A549 (cell line): ENCODE results near the gene KCNQ5. TPM values are rescaled to one million over a fixed set of nuclear protein-coding genes. Genes with fewer than 3 reads are reported as not detected.

Source experiments
- ATAC-seq, 2 experiments: fragments of 200-7000 bp in 1 of 2; fragments of >200 bp in 1 of 2; cut with Nextera tagmentation in 1 of 2; cut with Tn5 transposase in 1 of 2; 3 replicates each; pipeline versions ENCODE4 v1.8.0 to v1.9.1; 2018 to 2020; ENCODE audit warnings: mild to moderate bottlenecking in 1 of 2, moderate library complexity in 1 of 2
- CTCF ChIA-PET: fragments of 300-600 bp; sonication (Branson Sonifier 250); formaldehyde crosslinking; extraction: SDS; loops from one replicate; lab custom pipeline; 2021; ENCODE audit warnings: antibody characterized with exemption, inconsistent platforms; lab: Yijun Ruan, JAX
- POLR2A ChIA-PET: fragments of 350-600 bp; formaldehyde crosslinking; extraction: SDS; loops from one replicate; lab custom pipeline; 2021; ENCODE audit warnings: antibody characterized with exemption, inconsistent platforms; lab: Yijun Ruan, JAX
- DNase-seq, 2 experiments: peaks; one replicate each; pipeline versions ENCODE4 v3.0.0 to v3.0.0-alpha.2; 2011 to 2016; ENCODE audit warnings: low read depth in 1 of 2, low spot score in 1 of 2
- FAIRE-seq: peaks from 2 replicates; lab custom pipeline; 2011; peaks lifted over from hg19 to GRCh38; lab: Jason Lieb, UNC
- H3K27ac ChIP-seq, 2 experiments: fragments of >200 bp; sonication (Bioruptor Twin); formaldehyde crosslinking; 3 replicates each; pipeline ENCODE4 v1.5.1; 2016 to 2017
- H3K4me1 ChIP-seq: fragments of >200 bp; sonication (Bioruptor Twin); formaldehyde crosslinking; 3 replicates; pipeline ENCODE4 v1.6.1; 2016
- H3K4me2 ChIP-seq: fragments of >200 bp; sonication (Bioruptor Twin); formaldehyde crosslinking; 3 replicates; pipeline ENCODE4 v1.6.1; 2016
- H3K4me3 ChIP-seq: fragments of >200 bp; sonication (Bioruptor Twin); formaldehyde crosslinking; 3 replicates; pipeline ENCODE4 v1.5.1; 2016
- H3K9me3 ChIP-seq: fragments of >200 bp; sonication (Bioruptor Twin); formaldehyde crosslinking; 3 replicates; pipeline ENCODE4 v1.6.1; 2016
- BHLHE40 ChIP-seq: IDR thresholded peaks from 2 replicates; pipeline ENCODE4 v1.6.1; 2012; ENCODE audit warnings: low read depth, low read length, inconsistent platforms
- CBX2 ChIP-seq: fragments of 200-600 bp; sonication (generic); IDR thresholded peaks from 2 replicates; pipeline ENCODE4 v1.6.1; 2016; ENCODE audit warnings: low read depth, mild to moderate bottlenecking, borderline replicate concordance
- CBX8 ChIP-seq: fragments of 200-600 bp; sonication (generic); IDR thresholded peaks from 2 replicates; pipeline ENCODE4 v1.6.1; 2016
- CEBPB ChIP-seq, 2 experiments: fragments of >200 bp in 1 of 2; sonication (Bioruptor Twin) in 1 of 2; formaldehyde crosslinking in 1 of 2; IDR thresholded peaks; 2 replicates each; pipeline ENCODE4 v1.6.1; 2012 to 2016
- CHD2 ChIP-seq: fragments of 150-350 bp; IDR thresholded peaks from 2 replicates; pipeline ENCODE4 v1.6.1; 2014; ENCODE audit warnings: low read length; ENCODE audit not compliant: partially characterized antibody
- ESRRA ChIP-seq: fragments of 150-350 bp; IDR thresholded peaks from 2 replicates; pipeline ENCODE4 v1.6.1; 2014; ENCODE audit warnings: mild to moderate bottlenecking, low read length, borderline replicate concordance
- FOSL2 ChIP-seq, 2 experiments: fragments of 450-650 bp in 1 of 2; fragments of >200 bp in 1 of 2; sonication (Bioruptor Twin) in 1 of 2; formaldehyde crosslinking; IDR thresholded peaks; 2 replicates each; pipeline versions ENCODE4 v1.5.0 to v1.6.1; 2016 to 2020; ENCODE audit warnings: mild to moderate bottlenecking in 1 of 2, moderate library complexity in 1 of 2
- FOXS1 ChIP-seq: fragments of 250-450 bp; sonication (Bioruptor Pico); IDR thresholded peaks from 2 replicates; pipeline ENCODE4 v1.5.0; 2020; ENCODE audit warnings: mild to moderate bottlenecking, moderate library complexity
- HOXA7 ChIP-seq: fragments of 250-450 bp; sonication (Bioruptor Pico); IDR thresholded peaks from 2 replicates; pipeline ENCODE4 v1.5.0; 2020; ENCODE audit warnings: mild to moderate bottlenecking, moderate library complexity
- HOXB13 ChIP-seq: fragments of 250-450 bp; sonication (Bioruptor Pico); IDR thresholded peaks from 2 replicates; pipeline ENCODE4 v1.5.0; 2020; ENCODE audit warnings: low read depth, mild to moderate bottlenecking, moderate library complexity
- JUNB ChIP-seq: fragments of >200 bp; sonication (Bioruptor Twin); formaldehyde crosslinking; IDR thresholded peaks from 2 replicates; pipeline ENCODE4 v1.6.1; 2016
- KDM1A ChIP-seq: fragments of 200-600 bp; sonication (generic); IDR thresholded peaks from 2 replicates; pipeline ENCODE4 v1.6.1; 2016; ENCODE audit warnings: low read depth, mild to moderate bottlenecking
- MYC ChIP-seq: IDR thresholded peaks from 2 replicates; pipeline ENCODE4 v1.6.1; 2012; ENCODE audit warnings: mild to moderate bottlenecking, inconsistent platforms, low read length, improper control_type of control experiment, borderline replicate concordance
- NPAS2 ChIP-seq: fragments of 250-450 bp; sonication (Bioruptor Pico); IDR thresholded peaks from 2 replicates; pipeline ENCODE4 v1.8.0; 2022; ENCODE audit warnings: mild to moderate bottlenecking, moderate library complexity, borderline replicate concordance
- RAD21 ChIP-seq, 2 experiments: fragments of >200 bp in 1 of 2; sonication (Bioruptor Twin) in 1 of 2; formaldehyde crosslinking in 1 of 2; IDR thresholded peaks in 1 of 2; conservative IDR thresholded peaks in 1 of 2; 2 replicates in 1 of 2; 3 replicates in 1 of 2; pipeline ENCODE4 v1.6.1; 2012 to 2018; ENCODE audit warnings: inconsistent platforms in 1 of 2
- RARB ChIP-seq: fragments of 250-450 bp; sonication (Bioruptor Pico); IDR thresholded peaks from 2 replicates; pipeline ENCODE4 v1.8.0; 2021; ENCODE audit warnings: mild to moderate bottlenecking, moderate library complexity
- RFX5 ChIP-seq: fragments of 450-650 bp; IDR thresholded peaks from 2 replicates; pipeline ENCODE4 v1.7.1; 2014; ENCODE audit warnings: antibody characterized with exemption, mild to moderate bottlenecking, moderate library complexity
- SREBF2 ChIP-seq: fragments of 450-650 bp; IDR thresholded peaks from 2 replicates; pipeline ENCODE4 v1.6.1; 2014; ENCODE audit warnings: mild to moderate bottlenecking, moderate library complexity
- TFCP2L1 ChIP-seq: fragments of 250-450 bp; sonication (Bioruptor Pico); IDR thresholded peaks from 2 replicates; pipeline ENCODE4 v1.5.0; 2021; ENCODE audit warnings: mild to moderate bottlenecking
- TP53 ChIP-seq: fragments of 250-450 bp; sonication (Bioruptor Pico); IDR thresholded peaks from 2 replicates; pipeline ENCODE4 v1.5.0; 2021; ENCODE audit warnings: mild to moderate bottlenecking, moderate library complexity
- ZNF302 ChIP-seq: fragments of 250-450 bp; sonication (Bioruptor Pico); IDR thresholded peaks from 2 replicates; pipeline ENCODE4 v1.9.0; 2021; ENCODE audit warnings: inconsistent platforms, mild to moderate bottlenecking, moderate library complexity
- WGBS: methylation state at CpG from one replicate; pipeline ENCODE4 v1.1.6; 2017; ENCODE audit errors: missing lambda C conversion rate; 5-methylcytosine and 5-hydroxymethylcytosine counted together
- polyA plus RNA-seq, 4 experiments: library from polyadenylated mRNA; depleted of rRNA in 3 of 4; stranded (reverse); fragments of >200 nt; fragmentation: RNase III in 1 of 4; extraction: RNeasy Plus Mini Kit Qiagen cat#74134 plus additional on column Dnase treatment in 1 of 4; gene quantifications; 2 replicates in 3 of 4; 3 replicates in 1 of 4; pipeline ENCODE4 v1.2.3, GENCODE V29; 2011 to 2017
- TF ChIP-seq, protein P1 (sequence below): fragments of >200 bp; sonication (Bioruptor Twin); formaldehyde crosslinking; IDR thresholded peaks from 3 replicates; pipeline ENCODE4 v1.6.1; 2016
- TF ChIP-seq, protein P2 (sequence below): fragments of 200-600 bp; sonication (generic); IDR thresholded peaks from 2 replicates; pipeline ENCODE4 v1.6.1; 2016; ENCODE audit warnings: antibody characterized with exemption, mild to moderate bottlenecking, moderate library complexity
- TF ChIP-seq, protein P3 (sequence below): fragments of 450-650 bp; IDR thresholded peaks from 2 replicates; pipeline ENCODE4 v1.6.1; 2014; ENCODE audit warnings: antibody characterized with exemption

Gene KCNQ5
- polyA plus RNA-seq, 2 of the 4 experiments (the other 2 are of a cell fraction), result 1.2 to 1.3 TPM

DNA sequence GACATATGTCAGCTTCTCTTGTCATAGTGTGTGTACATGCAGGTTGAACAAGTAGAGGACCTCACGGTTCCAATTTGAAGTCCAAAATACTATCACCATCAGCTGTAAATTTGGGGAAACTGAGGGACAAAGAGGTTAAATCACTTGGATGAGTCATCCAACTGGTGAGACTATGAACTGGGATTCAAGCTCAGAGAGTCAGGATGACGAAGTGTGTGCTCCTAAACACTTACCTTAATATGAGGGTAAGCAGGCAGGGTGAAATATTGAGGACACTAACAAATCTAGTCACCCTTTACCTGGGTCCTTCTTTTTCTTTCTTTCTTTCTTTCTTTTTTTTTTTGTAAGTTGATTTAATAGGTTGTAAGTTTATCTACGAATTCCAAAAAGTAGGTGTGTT is 198.3 kb downstream of the KCNQ5 start:
- H3K27ac ChIP-seq, result no peak overlapping the region
- no peak overlapping the region for H3K4me2 ChIP-seq
- CTCF ChIA-PET, result no interaction called here
- no peaks in the 10 kb centered on the region for H3K4me1 ChIP-seq
- H3K4me3 ChIP-seq, result no peak overlapping the region
- TF ChIP-seq HOXB13 (CRISPR knock-in tag) (no peak), FOSL2 (IDR thresholded peaks at IDR 0.05) (no peak), FOSL2 (CRISPR knock-in tag; IDR thresholded peaks at IDR 0.05) (peak; percentile 35; the same call in 1 of the 2 replicates), NPAS2 (CRISPR knock-in tag) (no peak), TFCP2L1 (CRISPR knock-in tag) (no peak), BHLHE40 (no peak)
- POLR2A ChIA-PET, result no interaction called here
- H3K9me3 ChIP-seq, result no peaks in the 10 kb centered on the region
- ATAC-seq, result no peak
- no peak for FAIRE-seq
- WGBS, result 44% methylated on average over 3 of the region's 3 CpGs
- DNase-seq, result no peak

DNA sequence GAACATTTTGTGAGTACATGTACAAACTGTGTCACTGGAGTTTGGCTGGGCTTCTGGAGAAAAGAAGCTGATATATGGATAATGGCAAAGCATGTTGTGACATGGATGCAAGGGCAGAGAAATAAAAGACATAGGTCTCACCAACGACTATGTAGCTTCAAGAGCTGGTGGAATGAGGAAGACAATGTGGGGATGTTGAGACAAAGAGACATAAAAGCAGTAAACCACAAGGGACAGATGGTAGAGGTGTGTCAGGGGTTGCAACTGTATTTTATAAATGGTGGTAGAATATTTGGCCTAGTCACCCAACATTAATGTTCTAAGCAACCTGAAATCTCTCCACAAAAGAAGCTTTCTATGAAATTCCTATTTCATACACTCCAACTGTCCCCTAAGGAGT is 199.0 kb downstream of the KCNQ5 start:
- Histone ChIP-seq H3K4me2 (no peak overlapping the region), H3K4me1 (no peaks in the 10 kb centered on the region), H3K27ac (no peak overlapping the region), H3K9me3 (no peaks in the 10 kb centered on the region), H3K4me3 (no peak overlapping the region)
- 22% methylated on average over 1 of the region's 1 CpG for WGBS
- POLR2A ChIA-PET, result no interaction called here
- DNase-seq, result no peak
- CTCF ChIA-PET, result no interaction called here
- FAIRE-seq, result no peak
- TF ChIP-seq CHD2, result no peak
- TF ChIP-seq ESRRA, result no peak
- no peak for TF ChIP-seq RAD21 (conservative IDR thresholded peaks at IDR 0.05 in 1 of 2, IDR thresholded peaks at IDR 0.05 in 1 of 2)
- TF ChIP-seq CBX2, result no peak
- TF ChIP-seq FOXS1 (CRISPR knock-in tag), result no peak
- no peak for TF ChIP-seq ZNF302
- no peak for TF ChIP-seq BHLHE40
- no peak for ATAC-seq

DNA sequence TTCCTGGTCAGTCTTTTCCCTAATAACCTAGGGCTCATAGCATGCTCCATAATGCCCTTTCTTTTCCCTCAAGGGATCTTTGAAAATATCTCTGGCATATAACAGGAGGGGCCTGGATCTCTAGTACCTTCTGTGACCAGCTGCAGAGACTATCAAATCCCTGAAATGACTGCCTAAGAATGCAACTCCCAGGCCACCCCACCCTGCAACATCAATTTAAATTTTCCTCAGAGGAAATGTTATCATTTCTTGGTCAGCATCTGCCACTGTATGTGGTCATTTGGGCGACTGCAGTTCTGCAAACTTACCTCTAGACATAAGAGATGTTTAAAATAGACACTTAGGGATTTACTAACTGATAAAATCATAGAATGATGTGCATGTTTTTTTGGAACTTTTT is 200.2 kb downstream of the KCNQ5 start:
- CTCF ChIA-PET, result no interaction called here
- Histone ChIP-seq H3K9me3 (no peaks in the 10 kb centered on the region), H3K4me2 (no peak overlapping the region), H3K4me3 (no peak overlapping the region), H3K4me1 (no peaks in the 10 kb centered on the region), H3K27ac (no peak overlapping the region)
- WGBS, result 64% methylated on average over 1 of the region's 1 CpG
- DNase-seq, result no peak
- FAIRE-seq, result no peak
- TF ChIP-seq ESRRA (no peak), KDM1A (no peak), MYC (no peak), RFX5 (no peak), JUNB (no peak), CBX8 (no peak), SREBF2 (no peak), CEBPB (IDR thresholded peaks at IDR 0.05) (no peak), HOXA7 (CRISPR knock-in tag) (no peak), NPAS2 (CRISPR knock-in tag) (no peak), TP53 (no peak), RARB (no peak), FOSL2 (IDR thresholded peaks at IDR 0.05) (no peak), FOSL2 (CRISPR knock-in tag; IDR thresholded peaks at IDR 0.05) (no peak), HOXB13 (CRISPR knock-in tag) (no peak)
- TF ChIP-seq, protein P1, sequence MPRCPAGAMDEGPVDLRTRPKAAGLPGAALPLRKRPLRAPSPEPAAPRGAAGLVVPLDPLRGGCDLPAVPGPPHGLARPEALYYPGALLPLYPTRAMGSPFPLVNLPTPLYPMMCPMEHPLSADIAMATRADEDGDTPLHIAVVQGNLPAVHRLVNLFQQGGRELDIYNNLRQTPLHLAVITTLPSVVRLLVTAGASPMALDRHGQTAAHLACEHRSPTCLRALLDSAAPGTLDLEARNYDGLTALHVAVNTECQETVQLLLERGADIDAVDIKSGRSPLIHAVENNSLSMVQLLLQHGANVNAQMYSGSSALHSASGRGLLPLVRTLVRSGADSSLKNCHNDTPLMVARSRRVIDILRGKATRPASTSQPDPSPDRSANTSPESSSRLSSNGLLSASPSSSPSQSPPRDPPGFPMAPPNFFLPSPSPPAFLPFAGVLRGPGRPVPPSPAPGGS, result no peak
- TF ChIP-seq, protein P2, sequence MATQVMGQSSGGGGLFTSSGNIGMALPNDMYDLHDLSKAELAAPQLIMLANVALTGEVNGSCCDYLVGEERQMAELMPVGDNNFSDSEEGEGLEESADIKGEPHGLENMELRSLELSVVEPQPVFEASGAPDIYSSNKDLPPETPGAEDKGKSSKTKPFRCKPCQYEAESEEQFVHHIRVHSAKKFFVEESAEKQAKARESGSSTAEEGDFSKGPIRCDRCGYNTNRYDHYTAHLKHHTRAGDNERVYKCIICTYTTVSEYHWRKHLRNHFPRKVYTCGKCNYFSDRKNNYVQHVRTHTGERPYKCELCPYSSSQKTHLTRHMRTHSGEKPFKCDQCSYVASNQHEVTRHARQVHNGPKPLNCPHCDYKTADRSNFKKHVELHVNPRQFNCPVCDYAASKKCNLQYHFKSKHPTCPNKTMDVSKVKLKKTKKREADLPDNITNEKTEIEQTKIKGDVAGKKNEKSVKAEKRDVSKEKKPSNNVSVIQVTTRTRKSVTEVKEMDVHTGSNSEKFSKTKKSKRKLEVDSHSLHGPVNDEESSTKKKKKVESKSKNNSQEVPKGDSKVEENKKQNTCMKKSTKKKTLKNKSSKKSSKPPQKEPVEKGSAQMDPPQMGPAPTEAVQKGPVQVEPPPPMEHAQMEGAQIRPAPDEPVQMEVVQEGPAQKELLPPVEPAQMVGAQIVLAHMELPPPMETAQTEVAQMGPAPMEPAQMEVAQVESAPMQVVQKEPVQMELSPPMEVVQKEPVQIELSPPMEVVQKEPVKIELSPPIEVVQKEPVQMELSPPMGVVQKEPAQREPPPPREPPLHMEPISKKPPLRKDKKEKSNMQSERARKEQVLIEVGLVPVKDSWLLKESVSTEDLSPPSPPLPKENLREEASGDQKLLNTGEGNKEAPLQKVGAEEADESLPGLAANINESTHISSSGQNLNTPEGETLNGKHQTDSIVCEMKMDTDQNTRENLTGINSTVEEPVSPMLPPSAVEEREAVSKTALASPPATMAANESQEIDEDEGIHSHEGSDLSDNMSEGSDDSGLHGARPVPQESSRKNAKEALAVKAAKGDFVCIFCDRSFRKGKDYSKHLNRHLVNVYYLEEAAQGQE, result no peak
- TF ChIP-seq, protein P3, sequence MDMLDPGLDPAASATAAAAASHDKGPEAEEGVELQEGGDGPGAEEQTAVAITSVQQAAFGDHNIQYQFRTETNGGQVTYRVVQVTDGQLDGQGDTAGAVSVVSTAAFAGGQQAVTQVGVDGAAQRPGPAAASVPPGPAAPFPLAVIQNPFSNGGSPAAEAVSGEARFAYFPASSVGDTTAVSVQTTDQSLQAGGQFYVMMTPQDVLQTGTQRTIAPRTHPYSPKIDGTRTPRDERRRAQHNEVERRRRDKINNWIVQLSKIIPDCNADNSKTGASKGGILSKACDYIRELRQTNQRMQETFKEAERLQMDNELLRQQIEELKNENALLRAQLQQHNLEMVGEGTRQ, result no peak
- no peak for ATAC-seq
- POLR2A ChIA-PET, result interaction anchor here (0.6 kb wide), 1 partner anchor 197 kb away, joined by 3 read pairs; no protein-coding TSS in a partner anchor
